WTC11 (cell line): ENCODE measurements around the gene VWA8.

Source experiments
- CBFB ChIP-seq: sonication (generic); formaldehyde crosslinking; IDR thresholded peaks from 2 replicates; pipeline ENCODE4 v1.8.1; 2022; ENCODE audit warnings: mild to moderate bottlenecking, low read depth, missing genetic modification reagents
- ETV6 ChIP-seq: sonication (generic); formaldehyde crosslinking; IDR thresholded peaks from 2 replicates; pipeline ENCODE4 v1.8.1; 2022; ENCODE audit warnings: mild to moderate bottlenecking, missing genetic modification reagents
- MYBL2 ChIP-seq: sonication (generic); formaldehyde crosslinking; IDR thresholded peaks from 2 replicates; pipeline ENCODE4 v1.8.1; 2023; ENCODE audit warnings: mild to moderate bottlenecking, moderate library complexity, missing genetic modification reagents
- NR1H2 ChIP-seq: sonication (generic); formaldehyde crosslinking; IDR thresholded peaks from 2 replicates; pipeline ENCODE4 v1.9.0; 2021; ENCODE audit warnings: mild to moderate bottlenecking, moderate library complexity, missing genetic modification reagents
- TF ChIP-seq, protein P1 (sequence below): sonication (generic); formaldehyde crosslinking; IDR thresholded peaks from 2 replicates; pipeline ENCODE4 v1.8.0; 2022; ENCODE audit warnings: missing genetic modification reagents
- TF ChIP-seq, protein P2 (sequence below): fragments of 200-600 bp; IDR thresholded peaks from 2 replicates; pipeline ENCODE4 v1.8.0; 2022; ENCODE audit warnings: antibody characterized with exemption

DNA sequence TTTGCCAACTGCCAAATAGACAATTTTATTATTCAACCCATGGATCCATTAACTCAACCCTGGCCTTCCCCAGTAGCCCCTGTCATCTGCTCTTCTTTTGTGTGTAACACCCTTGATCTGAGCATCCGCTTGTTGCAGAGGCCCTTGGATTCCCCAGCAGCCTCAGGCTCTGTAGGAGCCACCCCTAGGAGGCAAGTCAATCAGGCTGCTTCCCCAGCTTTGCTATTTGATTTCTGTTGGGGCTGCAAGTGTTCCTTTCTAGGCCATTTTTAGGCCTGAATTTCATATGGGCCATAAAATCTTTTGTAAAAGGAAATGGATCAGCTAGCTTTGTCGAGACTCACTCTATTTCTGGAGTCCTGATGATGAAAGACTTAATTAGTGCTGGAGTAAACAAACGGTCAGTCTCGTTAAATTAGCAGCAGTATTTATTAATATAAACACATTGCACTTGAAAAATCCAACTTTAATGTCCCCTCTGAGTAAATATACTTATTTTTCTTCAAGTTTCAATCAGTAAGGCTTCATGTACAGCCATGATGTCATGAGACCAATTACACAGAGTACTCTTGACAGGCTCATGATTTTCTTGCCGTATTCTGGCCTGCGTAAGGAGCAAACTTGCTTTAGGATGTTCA lies 398.2 kb downstream of the VWA8 start:
- TF ChIP-seq, protein P1, sequence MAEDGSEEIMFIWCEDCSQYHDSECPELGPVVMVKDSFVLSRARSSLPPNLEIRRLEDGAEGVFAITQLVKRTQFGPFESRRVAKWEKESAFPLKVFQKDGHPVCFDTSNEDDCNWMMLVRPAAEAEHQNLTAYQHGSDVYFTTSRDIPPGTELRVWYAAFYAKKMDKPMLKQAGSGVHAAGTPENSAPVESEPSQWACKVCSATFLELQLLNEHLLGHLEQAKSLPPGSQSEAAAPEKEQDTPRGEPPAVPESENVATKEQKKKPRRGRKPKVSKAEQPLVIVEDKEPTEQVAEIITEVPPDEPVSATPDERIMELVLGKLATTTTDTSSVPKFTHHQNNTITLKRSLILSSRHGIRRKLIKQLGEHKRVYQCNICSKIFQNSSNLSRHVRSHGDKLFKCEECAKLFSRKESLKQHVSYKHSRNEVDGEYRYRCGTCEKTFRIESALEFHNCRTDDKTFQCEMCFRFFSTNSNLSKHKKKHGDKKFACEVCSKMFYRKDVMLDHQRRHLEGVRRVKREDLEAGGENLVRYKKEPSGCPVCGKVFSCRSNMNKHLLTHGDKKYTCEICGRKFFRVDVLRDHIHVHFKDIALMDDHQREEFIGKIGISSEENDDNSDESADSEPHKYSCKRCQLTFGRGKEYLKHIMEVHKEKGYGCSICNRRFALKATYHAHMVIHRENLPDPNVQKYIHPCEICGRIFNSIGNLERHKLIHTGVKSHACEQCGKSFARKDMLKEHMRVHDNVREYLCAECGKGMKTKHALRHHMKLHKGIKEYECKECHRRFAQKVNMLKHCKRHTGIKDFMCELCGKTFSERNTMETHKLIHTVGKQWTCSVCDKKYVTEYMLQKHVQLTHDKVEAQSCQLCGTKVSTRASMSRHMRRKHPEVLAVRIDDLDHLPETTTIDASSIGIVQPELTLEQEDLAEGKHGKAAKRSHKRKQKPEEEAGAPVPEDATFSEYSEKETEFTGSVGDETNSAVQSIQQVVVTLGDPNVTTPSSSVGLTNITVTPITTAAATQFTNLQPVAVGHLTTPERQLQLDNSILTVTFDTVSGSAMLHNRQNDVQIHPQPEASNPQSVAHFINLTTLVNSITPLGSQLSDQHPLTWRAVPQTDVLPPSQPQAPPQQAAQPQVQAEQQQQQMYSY (CRISPR knock-in tag): no peak
- TF ChIP-seq ETV6 (CRISPR knock-in tag): no peak
- no peak for TF ChIP-seq MYBL2 (CRISPR knock-in tag)
- TF ChIP-seq, protein P2, sequence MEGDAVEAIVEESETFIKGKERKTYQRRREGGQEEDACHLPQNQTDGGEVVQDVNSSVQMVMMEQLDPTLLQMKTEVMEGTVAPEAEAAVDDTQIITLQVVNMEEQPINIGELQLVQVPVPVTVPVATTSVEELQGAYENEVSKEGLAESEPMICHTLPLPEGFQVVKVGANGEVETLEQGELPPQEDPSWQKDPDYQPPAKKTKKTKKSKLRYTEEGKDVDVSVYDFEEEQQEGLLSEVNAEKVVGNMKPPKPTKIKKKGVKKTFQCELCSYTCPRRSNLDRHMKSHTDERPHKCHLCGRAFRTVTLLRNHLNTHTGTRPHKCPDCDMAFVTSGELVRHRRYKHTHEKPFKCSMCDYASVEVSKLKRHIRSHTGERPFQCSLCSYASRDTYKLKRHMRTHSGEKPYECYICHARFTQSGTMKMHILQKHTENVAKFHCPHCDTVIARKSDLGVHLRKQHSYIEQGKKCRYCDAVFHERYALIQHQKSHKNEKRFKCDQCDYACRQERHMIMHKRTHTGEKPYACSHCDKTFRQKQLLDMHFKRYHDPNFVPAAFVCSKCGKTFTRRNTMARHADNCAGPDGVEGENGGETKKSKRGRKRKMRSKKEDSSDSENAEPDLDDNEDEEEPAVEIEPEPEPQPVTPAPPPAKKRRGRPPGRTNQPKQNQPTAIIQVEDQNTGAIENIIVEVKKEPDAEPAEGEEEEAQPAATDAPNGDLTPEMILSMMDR: no peak
- no peak for TF ChIP-seq CBFB (CRISPR knock-in tag)
- no peak for TF ChIP-seq NR1H2 (CRISPR knock-in tag)
